ENCODE results near the gene LTF.
"Not testable (repeated sequence)": the region's sequence is repeated elsewhere in the genome, so short reads cannot be mapped to it uniquely, and the experiment has no call there.

GRCh38 chr3:46426476-46426875, 38.2 kb downstream of the LTF start:
- not testable (repeated sequence) for TF ChIP-seq EZH2 (IDR thresholded peaks at IDR 0.05; ENCODE audit: low read depth); CTCF (conservative IDR thresholded peaks at IDR 0.05)
